Measurements from ENCODE around the gene MDP1.
"Not testable (repeated sequence)": the region's sequence is repeated elsewhere in the genome, so short reads cannot be mapped to it uniquely, and the experiment has no call there.

DNA sequence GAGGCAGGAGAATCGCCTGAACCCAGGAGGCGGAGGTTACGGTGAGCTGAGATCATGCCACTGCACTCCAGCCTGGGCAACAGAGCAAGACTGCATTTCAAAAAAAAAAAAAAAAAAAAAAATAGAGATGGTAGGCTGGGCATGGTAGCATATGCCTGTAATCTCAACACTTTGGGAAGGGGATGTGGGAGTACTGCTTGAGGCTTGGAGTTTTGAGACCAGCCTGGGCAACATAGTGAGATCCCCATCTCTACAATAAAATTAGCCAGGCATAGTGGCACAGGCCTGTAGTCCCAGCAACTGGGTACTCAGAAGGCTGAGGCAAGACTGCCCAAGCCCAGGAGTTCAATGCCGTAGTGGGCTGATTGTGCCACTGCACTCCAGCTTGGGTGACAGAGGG, 7.1 kb upstream of the MDP1 start:
- TF ChIP-seq, protein P1, sequence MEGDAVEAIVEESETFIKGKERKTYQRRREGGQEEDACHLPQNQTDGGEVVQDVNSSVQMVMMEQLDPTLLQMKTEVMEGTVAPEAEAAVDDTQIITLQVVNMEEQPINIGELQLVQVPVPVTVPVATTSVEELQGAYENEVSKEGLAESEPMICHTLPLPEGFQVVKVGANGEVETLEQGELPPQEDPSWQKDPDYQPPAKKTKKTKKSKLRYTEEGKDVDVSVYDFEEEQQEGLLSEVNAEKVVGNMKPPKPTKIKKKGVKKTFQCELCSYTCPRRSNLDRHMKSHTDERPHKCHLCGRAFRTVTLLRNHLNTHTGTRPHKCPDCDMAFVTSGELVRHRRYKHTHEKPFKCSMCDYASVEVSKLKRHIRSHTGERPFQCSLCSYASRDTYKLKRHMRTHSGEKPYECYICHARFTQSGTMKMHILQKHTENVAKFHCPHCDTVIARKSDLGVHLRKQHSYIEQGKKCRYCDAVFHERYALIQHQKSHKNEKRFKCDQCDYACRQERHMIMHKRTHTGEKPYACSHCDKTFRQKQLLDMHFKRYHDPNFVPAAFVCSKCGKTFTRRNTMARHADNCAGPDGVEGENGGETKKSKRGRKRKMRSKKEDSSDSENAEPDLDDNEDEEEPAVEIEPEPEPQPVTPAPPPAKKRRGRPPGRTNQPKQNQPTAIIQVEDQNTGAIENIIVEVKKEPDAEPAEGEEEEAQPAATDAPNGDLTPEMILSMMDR (IDR thresholded peaks at IDR 0.05; ENCODE audit: low read length), result not testable (repeated sequence)
- TF ChIP-seq EZH2 (IDR thresholded peaks at IDR 0.05; ENCODE audit: borderline replicate concordance, low read length), result not testable (repeated sequence)
